ENCODE measurements around the gene ARHGEF17. TPM values are rescaled to one million over a fixed set of nuclear protein-coding genes. Genes with fewer than 3 reads are reported as not detected.

ARHGEF17 gene
- polyA plus RNA-seq, 2 of the 4 experiments (the other 2 are of a cell fraction) = 7.0 to 16.2 TPM

- TF ChIP-seq MYC (IDR thresholded peaks at IDR 0.05; ENCODE audit: borderline replicate concordance, low read length) = no peak
- TF ChIP-seq, protein P1, sequence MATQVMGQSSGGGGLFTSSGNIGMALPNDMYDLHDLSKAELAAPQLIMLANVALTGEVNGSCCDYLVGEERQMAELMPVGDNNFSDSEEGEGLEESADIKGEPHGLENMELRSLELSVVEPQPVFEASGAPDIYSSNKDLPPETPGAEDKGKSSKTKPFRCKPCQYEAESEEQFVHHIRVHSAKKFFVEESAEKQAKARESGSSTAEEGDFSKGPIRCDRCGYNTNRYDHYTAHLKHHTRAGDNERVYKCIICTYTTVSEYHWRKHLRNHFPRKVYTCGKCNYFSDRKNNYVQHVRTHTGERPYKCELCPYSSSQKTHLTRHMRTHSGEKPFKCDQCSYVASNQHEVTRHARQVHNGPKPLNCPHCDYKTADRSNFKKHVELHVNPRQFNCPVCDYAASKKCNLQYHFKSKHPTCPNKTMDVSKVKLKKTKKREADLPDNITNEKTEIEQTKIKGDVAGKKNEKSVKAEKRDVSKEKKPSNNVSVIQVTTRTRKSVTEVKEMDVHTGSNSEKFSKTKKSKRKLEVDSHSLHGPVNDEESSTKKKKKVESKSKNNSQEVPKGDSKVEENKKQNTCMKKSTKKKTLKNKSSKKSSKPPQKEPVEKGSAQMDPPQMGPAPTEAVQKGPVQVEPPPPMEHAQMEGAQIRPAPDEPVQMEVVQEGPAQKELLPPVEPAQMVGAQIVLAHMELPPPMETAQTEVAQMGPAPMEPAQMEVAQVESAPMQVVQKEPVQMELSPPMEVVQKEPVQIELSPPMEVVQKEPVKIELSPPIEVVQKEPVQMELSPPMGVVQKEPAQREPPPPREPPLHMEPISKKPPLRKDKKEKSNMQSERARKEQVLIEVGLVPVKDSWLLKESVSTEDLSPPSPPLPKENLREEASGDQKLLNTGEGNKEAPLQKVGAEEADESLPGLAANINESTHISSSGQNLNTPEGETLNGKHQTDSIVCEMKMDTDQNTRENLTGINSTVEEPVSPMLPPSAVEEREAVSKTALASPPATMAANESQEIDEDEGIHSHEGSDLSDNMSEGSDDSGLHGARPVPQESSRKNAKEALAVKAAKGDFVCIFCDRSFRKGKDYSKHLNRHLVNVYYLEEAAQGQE (IDR thresholded peaks at IDR 0.05) = no peak
Measured at GRCh38 chr11:73398721-73399120, 90.6 kb downstream of the ARHGEF17 start (continued).

- WGBS (ENCODE audit: missing lambda C conversion rate) = 82% methylated on average over 6 of the region's 6 CpGs
- POLR2A ChIA-PET = no interaction called here
- no peak for FAIRE-seq
- no peak for TF ChIP-seq CBX8 (IDR thresholded peaks at IDR 0.05)
- no peak for TF ChIP-seq HEYL (CRISPR knock-in tag; IDR thresholded peaks at IDR 0.05)
- TF ChIP-seq MYC (IDR thresholded peaks at IDR 0.05; ENCODE audit: borderline replicate concordance, low read length) = no peak
- TF ChIP-seq, protein P2, sequence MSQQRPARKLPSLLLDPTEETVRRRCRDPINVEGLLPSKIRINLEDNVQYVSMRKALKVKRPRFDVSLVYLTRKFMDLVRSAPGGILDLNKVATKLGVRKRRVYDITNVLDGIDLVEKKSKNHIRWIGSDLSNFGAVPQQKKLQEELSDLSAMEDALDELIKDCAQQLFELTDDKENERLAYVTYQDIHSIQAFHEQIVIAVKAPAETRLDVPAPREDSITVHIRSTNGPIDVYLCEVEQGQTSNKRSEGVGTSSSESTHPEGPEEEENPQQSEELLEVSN (IDR thresholded peaks at IDR 0.05; ENCODE audit: borderline replicate concordance, low read depth) = no peak
- no peak for TF ChIP-seq NR3C1 (IDR thresholded peaks at IDR 0.05)
- TF ChIP-seq HOXB13 (CRISPR knock-in tag; IDR thresholded peaks at IDR 0.05; ENCODE audit: low read depth) = no peak
- no peak for TF ChIP-seq HDAC2 (IDR thresholded peaks at IDR 0.05)
- TF ChIP-seq MAZ (IDR thresholded peaks at IDR 0.05; ENCODE audit: borderline replicate concordance, low read depth, low read length) = no peak
- TF ChIP-seq TFCP2L1 (CRISPR knock-in tag; IDR thresholded peaks at IDR 0.05) = no peak
- TF ChIP-seq, protein P3, sequence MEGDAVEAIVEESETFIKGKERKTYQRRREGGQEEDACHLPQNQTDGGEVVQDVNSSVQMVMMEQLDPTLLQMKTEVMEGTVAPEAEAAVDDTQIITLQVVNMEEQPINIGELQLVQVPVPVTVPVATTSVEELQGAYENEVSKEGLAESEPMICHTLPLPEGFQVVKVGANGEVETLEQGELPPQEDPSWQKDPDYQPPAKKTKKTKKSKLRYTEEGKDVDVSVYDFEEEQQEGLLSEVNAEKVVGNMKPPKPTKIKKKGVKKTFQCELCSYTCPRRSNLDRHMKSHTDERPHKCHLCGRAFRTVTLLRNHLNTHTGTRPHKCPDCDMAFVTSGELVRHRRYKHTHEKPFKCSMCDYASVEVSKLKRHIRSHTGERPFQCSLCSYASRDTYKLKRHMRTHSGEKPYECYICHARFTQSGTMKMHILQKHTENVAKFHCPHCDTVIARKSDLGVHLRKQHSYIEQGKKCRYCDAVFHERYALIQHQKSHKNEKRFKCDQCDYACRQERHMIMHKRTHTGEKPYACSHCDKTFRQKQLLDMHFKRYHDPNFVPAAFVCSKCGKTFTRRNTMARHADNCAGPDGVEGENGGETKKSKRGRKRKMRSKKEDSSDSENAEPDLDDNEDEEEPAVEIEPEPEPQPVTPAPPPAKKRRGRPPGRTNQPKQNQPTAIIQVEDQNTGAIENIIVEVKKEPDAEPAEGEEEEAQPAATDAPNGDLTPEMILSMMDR (IDR thresholded peaks at IDR 0.05) = no peak
- no peak for TF ChIP-seq FOSL2 (IDR thresholded peaks at IDR 0.05)
- no peak for TF ChIP-seq FOSL2 (CRISPR knock-in tag; IDR thresholded peaks at IDR 0.05)
- TF ChIP-seq, protein P4, sequence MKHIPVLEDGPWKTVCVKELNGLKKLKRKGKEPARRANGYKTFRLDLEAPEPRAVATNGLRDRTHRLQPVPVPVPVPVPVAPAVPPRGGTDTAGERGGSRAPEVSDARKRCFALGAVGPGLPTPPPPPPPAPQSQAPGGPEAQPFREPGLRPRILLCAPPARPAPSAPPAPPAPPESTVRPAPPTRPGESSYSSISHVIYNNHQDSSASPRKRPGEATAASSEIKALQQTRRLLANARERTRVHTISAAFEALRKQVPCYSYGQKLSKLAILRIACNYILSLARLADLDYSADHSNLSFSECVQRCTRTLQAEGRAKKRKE (CRISPR knock-in tag; IDR thresholded peaks at IDR 0.05; ENCODE audit: low read depth) = no peak
- no peak for TF ChIP-seq HOXA7 (CRISPR knock-in tag; IDR thresholded peaks at IDR 0.05)
- no peak for TF ChIP-seq SREBF2 (IDR thresholded peaks at IDR 0.05)
- no peak for TF ChIP-seq CHD4 (IDR thresholded peaks at IDR 0.05; ENCODE audit: borderline replicate concordance)
- no peak for TF ChIP-seq EHMT2 (IDR thresholded peaks at IDR 0.05; ENCODE audit: low read depth)
- no peak for TF ChIP-seq USF2 (IDR thresholded peaks at IDR 0.05)
- TF ChIP-seq MAFK (IDR thresholded peaks at IDR 0.05; ENCODE audit: partially characterized antibody) = no peak
- no peak for TF ChIP-seq MAX (IDR thresholded peaks at IDR 0.05)
- CTCF ChIA-PET = interaction anchor here (1.1 to 24.4 kb wide), 8 partner anchors 8 to 263 kb away, joined by 3 to 667 read pairs (median 9); partner anchors contain the start of genes ARHGEF17 and RELT
- no peak for ATAC-seq
- Histone ChIP-seq H3K4me1 (no peaks in the 10 kb centered on the region), H3K9me3 (no peaks in the 10 kb centered on the region), H3K4me3 (no peak overlapping the region), H3K4me2 (no peak overlapping the region), H3K27ac (no peak overlapping the region)
- no peak for DNase-seq (ENCODE audit: low read depth in 1 of 2, low spot score in 1 of 2)
Measured at GRCh38 chr11:73399159-73399590, 91.1 kb downstream of the ARHGEF17 start.

All from A549 (cell line).